HG03442 (cell line): ENCODE measurements around the gene SIKE1.
"Not testable (repeated sequence)": the region's sequence is repeated elsewhere in the genome, so short reads cannot be mapped to it uniquely, and the experiment has no call there.

Source experiments
- ATAC-seq: cut with Tn5 transposase; IDR thresholded peaks from one replicate; pipeline ENCODE4 v1.9.1; 2021; ENCODE audit warnings: mild to moderate bottlenecking, moderate library complexity; ENCODE audit not compliant: unreplicated experiment

SIKE1 gene

GRCh38 chr1:114756009-114756892 lies 24.2 kb downstream of the SIKE1 start:
- peak; percentile 33 for ATAC-seq

GRCh38 chr1:114755006-114755931 lies 25.2 kb downstream of the SIKE1 start:
- ATAC-seq: no peak

- ATAC-seq: not testable (repeated sequence)
These were observed 26.8 kb downstream of the SIKE1 start for GRCh38 chr1:114753702-114754101.

- no peak for ATAC-seq
These were observed 27.3 kb downstream of the SIKE1 start for GRCh38 chr1:114753143-114753542.

- ATAC-seq: no peak
These were observed 29.7 kb downstream of the SIKE1 start for GRCh38 chr1:114750780-114751179.

GRCh38 chr1:114749835-114750234 lies 30.6 kb downstream of the SIKE1 start:
- ATAC-seq: no peak

- ATAC-seq: no peak
These were observed 33.9 kb downstream of the SIKE1 start for GRCh38 chr1:114746450-114747121.

GRCh38 chr1:114745291-114745690 lies 35.2 kb downstream of the SIKE1 start:
- ATAC-seq: no peak

DNA sequence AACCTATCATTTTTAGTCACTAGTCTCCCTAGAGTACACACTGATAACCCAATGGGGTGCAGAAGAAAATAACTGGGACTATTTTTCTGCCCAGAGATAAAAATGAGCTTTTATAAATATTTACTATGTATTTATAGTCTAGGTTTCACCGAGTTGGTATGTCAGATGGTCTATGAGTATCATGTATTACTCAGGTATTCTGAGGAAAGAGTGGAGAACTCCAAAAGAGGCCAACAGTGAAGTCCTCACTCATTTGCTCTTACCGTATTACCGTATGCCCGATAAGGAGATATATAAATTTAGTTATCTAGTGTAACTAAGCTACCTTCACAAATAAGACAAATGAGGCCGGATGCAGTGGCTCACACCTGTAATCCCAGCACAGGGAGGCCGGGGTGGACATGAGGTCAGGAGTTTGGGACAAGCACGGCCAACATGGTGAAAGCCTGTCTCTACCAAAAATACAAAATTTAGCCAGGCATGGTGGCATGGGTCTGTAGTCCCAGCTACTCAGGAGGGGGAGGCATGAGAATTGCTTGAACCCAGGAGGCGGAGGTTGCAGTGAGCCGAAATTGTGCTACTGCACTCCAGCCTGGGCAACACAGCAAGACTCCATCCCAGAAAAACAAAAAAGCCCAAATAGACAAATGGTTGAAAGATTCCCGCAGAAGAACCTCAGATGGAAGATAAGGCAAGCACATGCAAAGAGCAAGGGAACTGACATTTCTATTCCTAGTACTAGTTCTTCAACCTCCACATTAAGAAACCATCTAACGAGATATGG lies 38.3 kb downstream of the SIKE1 start:
- no peak for ATAC-seq

- ATAC-seq: no peak
These were observed 40.2 kb downstream of the SIKE1 start for GRCh38 chr1:114740331-114740730.

- ATAC-seq: no peak
These were observed 43.1 kb downstream of the SIKE1 start for GRCh38 chr1:114737314-114737849.

GRCh38 chr1:114735479-114735878 lies 45.0 kb downstream of the SIKE1 start:
- ATAC-seq: no peak

DNA sequence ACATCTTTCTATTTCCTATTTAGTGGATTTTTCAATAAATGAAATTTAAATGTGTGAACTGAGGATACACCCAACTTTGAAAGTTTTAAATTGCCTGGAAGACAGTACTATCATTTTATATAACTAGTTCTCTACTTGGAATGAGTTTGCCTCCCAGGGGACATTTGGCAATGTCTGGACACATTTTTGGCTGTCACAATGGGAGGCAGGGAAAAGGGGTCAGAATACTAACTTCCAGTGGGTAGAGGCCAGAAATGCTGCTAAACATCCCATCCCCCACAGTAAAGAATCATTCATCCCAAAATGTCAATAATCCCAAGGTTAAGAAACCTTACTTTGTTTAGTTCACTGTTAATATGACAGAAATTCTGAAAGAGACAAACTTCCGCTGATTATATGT lies 50.7 kb downstream of the SIKE1 start:
- no peak for ATAC-seq

- no peak for ATAC-seq
These were observed 51.9 kb downstream of the SIKE1 start for GRCh38 chr1:114728553-114728952.

DNA sequence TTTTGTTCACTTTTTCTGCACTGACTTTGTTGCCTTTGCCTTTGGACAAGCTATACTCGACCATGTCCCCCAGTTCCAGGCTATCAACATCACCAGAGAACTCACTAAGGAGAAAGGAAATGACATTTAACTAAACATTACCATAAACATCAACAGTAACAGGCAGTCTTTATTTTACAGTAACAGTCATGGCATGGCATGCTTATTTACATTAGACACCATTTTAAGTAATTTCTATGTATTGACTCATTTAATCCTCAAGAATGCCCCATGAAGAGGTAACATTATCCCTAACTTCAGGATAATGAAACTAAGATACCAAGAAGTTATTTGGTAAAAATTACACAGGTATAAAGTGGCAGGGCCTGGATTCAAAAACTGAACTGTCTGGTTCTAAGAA lies 55.3 kb downstream of the SIKE1 start:
- no peak for ATAC-seq

GRCh38 chr1:114723915-114724314 lies 56.6 kb downstream of the SIKE1 start:
- ATAC-seq: no peak

DNA sequence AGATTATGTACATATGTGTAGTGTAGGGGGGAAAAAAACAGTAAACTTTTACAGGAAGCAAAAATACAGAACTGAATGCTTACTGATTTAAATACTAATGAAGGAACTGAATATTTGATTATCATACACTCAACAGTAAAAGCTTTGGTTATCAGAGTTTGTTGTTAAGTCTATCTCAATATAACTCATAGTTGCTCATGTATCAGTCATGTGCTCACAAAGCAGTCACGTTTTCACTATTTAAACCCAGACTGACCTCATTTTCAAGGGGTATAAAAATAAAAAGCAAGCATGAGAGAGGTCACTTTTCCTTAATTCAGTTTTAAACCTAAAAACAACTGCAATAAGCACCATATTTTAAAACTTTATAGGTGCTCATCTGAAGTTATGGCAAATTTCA lies 57.0 kb downstream of the SIKE1 start:
- ATAC-seq: no peak

- no peak for ATAC-seq
These were observed 60.0 kb downstream of the SIKE1 start for GRCh38 chr1:114720492-114720891.
